ENCODE data around the gene NSMCE1.

- no peak for TF ChIP-seq CTCF (IDR thresholded peaks at IDR 0.05)
- TF ChIP-seq POLR2A (IDR thresholded peaks at IDR 0.05) = no peak
Observed at GRCh38 chr16:27222249-27223225, 46.0 kb downstream of the NSMCE1 start.

Data from esophagus squamous epithelium (tissue), 4 donors.